GM13977 (cell line): ENCODE results near the gene PORCN.

ENCODE experiments used
- DNase-seq: peaks from one replicate; pipeline ENCODE4 v3.0.0; 2012; ENCODE audit warnings: low spot score
- CTCF ChIP-seq: IDR thresholded peaks from 2 replicates; pipeline ENCODE4 v1.5.1; 2012; ENCODE audit warnings: mild to moderate bottlenecking, control low read depth; ENCODE audit not compliant: insufficient read depth; ENCODE audit errors: extremely low read depth, missing control alignments
- in situ Hi-C: fragments of 300-500 bp; cut with MboI; formaldehyde crosslinking; loops from one replicate; pipeline ENCODE4 v1.12.0; 2022; ENCODE audit warnings: low sequenced_read_pairs, low pct_unique_long_range_greater_than_20kb, mixed read lengths, inconsistent platforms; ENCODE audit not compliant: unreplicated experiment

PORCN gene

GRCh38 chrX:48471504-48471903 is 37.3 kb upstream of the PORCN start:
- in situ Hi-C loops: no loop called here
- TF ChIP-seq CTCF: no peak
- DNase-seq: no peak

- in situ Hi-C loops: no loop called here
- DNase-seq: no peak
- TF ChIP-seq CTCF: no peak
Observed at GRCh38 chrX:48472225-48472624, 36.6 kb upstream of the PORCN start.

GRCh38 chrX:48472851-48473703 is 35.7 kb upstream of the PORCN start:
- TF ChIP-seq CTCF: no peak
- no peak for DNase-seq
- in situ Hi-C loops: no loop called here

- in situ Hi-C loops: no loop called here
- no peak for TF ChIP-seq CTCF
- no peak for DNase-seq
Observed at GRCh38 chrX:48473704-48473990, 35.1 kb upstream of the PORCN start.

- in situ Hi-C loops: no loop called here
- TF ChIP-seq CTCF: peak; percentile 52
- no peak for DNase-seq
Observed at GRCh38 chrX:48474127-48474526, 34.7 kb upstream of the PORCN start.

GRCh38 chrX:48474581-48474980 is 34.2 kb upstream of the PORCN start:
- no peak for TF ChIP-seq CTCF
- in situ Hi-C loops: no loop called here
- no peak for DNase-seq

GRCh38 chrX:48475296-48475695 is 33.5 kb upstream of the PORCN start:
- in situ Hi-C loops: loop anchor here (25.0 kb wide), 1 partner anchor 388 kb away; no protein-coding TSS in a partner anchor
- no peak for DNase-seq
- TF ChIP-seq CTCF: no peak
